ENCODE data around the gene PNP.

- no peak for TF ChIP-seq CTCF (IDR thresholded peaks at IDR 0.05; ENCODE audit: low read depth, low read length)
- no peak for TF ChIP-seq EZH2phosphoT487 (IDR thresholded peaks at IDR 0.05; ENCODE audit: low read depth)
These were observed 8.1 kb downstream of the PNP start for GRCh38 chr14:20477211-20477876.

Data from OCI-LY3 (cell line).